CD4-positive, alpha-beta T cell treated with Interleukin-21 for 1 hour (primary cell): ENCODE results near the gene MLLT3.

ENCODE experiments used
- DNase-seq: peaks from one replicate; pipeline ENCODE4 v3.0.0-alpha.2; 2020

The MLLT3 gene

GRCh38 chr9:20472342-20473045 lies 149.8 kb downstream of the MLLT3 start:
- no peak for DNase-seq

- no peak for DNase-seq
These were observed 155.8 kb downstream of the MLLT3 start for GRCh38 chr9:20466328-20467008.

- DNase-seq = no peak
These were observed 158.1 kb downstream of the MLLT3 start for GRCh38 chr9:20464242-20464641.

GRCh38 chr9:20463823-20464222 lies 158.5 kb downstream of the MLLT3 start:
- DNase-seq = no peak

DNA sequence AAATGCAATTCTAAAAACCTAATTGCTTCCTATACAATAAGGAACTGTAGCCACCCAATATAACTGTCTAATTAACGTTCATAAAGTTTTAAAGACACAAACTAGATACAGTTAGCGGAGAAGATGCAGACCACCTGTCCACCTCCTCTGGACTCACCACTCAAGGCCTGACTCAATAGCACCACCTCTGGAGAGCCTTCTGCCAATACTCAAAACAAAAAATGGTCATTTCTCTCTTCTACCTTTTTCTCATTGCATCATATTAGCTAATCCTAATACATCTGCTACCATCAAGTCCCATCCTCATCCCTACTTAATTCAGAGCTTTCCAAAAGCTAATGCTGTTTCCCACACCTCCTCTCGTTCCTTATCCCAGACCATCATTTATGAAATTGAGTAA lies 159.9 kb downstream of the MLLT3 start:
- DNase-seq = no peak

DNA sequence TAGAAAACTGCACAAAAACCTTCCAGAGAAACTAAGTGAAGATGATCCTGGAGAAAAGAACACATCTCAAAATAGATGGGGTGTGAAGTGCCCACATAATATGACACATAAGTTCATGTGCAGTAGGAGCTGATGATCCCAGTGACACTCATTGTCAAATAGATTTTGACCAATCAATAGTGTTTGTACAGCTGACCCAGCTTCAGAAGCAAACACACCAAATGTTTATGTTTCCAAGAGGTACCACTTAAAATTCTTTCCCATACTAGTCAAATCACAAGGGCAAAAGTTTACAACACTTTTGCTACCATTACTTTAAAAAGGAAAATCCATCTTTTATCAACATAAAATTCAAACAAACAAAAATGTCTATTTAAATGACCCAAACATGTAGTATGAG lies 175.0 kb downstream of the MLLT3 start:
- no peak for DNase-seq

DNA sequence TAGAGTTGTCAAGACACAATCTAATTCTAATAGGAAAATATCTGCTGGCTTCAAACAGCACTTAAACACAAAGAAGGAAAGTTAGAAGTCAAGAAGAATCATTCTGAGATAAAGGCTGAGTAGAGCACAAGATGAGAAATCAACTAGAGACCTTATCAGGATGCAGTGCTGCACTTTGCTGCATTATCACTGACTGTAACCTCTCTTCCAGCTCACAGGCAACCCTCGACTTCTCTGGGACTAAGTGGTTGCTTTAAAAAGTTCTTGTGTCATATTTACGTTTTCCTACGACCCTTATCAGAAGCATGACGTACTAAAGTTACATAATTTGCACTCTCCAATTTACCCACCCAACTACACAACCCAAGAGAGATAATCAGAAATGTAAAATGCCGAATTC lies 176.1 kb downstream of the MLLT3 start:
- no peak for DNase-seq

DNA sequence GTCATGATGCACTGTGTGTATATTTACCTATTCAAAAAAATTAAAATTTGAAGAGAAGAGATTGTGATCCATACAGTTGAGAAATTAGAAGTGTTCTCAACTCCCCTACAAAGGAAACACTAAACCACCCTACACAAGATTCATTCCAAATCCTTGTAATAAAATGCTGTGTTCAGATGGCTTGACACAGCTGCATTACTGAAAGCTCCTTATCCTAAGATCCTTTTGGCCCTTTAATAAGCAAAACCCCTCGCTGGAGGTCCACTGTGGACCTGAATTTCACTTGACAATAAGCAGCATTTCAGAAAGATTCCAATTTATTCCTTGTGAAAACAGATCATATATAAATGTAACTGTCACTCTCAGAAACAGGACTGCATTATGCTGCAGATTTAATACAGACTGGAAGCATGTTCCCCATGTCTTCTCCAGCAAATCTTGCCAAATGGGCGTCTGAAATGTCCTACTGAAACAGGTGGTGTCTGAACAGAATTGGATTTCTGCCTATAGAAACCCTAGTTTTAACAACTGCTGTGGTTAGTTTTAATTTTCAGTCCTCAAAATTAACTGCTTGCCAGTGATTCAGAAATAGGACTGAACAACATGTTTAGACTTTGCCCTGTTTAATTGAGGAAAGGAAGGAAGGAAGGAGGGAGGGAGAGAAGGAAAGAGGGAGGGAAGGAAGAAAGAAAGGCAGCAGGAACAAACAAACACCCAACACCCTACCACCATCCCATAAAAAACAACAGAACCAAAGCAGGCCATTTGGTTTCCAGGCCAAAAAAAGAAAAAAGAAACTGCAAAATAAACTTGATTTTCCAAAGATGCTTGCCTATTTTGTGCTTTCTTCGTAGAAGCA lies 179.6 kb downstream of the MLLT3 start:
- no peak for DNase-seq

DNA sequence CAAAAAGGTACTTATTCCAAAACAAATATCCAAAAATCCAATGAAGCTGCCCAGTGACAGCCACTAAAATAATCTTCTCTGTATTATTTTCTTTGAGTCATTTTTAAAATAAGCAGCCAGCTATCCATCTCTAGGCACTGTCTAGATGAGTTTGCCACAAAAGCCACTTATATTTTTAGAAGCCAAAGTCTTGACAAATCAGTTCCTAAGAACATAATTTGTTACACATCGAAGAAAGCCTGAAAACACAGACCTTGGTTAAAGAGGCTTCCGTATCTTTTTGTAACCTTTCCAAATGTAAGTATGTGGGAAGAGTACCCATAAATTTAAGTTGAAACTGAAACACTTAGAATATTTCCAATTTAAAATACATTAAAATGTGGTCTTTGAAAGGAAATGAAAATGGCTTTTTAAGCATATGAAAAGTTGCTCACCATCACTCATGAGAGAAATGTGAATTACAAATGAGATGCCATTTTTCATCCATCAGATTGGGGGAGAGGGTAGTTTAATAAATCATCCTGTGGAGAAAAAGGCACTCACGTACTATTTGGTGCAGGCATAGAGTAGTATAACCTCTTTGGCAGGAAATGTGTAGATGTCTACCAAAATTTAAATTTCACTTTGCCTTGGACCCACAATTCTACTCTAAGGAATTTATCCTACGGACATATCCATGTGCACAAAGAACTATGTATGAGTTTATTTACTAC lies 180.4 kb downstream of the MLLT3 start:
- DNase-seq = no peak

DNA sequence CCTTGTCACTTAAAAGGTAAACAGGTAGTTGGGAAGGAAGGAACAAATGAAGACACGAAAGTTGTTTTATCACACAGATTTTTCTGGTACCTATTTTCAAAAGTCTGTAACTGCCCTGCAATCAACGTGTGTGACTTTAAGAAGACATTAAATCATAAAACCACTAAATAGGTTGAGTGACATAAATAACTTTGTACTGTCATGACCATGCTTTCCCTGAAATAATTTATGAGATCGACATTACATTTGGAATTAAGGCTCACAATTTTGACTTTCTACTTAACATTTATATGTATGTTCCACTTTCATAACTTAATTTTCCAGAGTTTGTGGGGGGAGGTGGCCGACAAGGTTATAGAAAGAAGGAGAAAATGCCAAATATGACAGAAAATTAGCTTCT lies 181.1 kb downstream of the MLLT3 start:
- no peak for DNase-seq

DNA sequence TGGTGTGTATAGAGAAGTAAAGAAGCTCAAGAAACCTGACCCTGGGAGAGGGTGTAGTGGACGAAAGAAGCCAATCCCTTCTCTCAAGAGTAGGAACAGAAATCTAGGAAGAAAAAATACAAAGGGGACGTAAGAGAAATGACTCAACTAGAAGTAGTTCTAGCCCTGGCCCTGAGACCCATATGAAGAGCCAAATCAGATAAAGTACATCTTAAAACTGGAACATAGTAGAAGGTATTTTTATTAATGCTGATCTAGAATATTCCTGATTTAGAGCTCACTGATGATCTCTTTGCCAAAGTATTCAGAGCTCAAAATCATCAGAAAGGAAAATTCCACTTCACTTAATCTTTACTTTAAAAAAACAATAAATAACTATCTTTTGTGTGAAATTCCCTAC lies 184.8 kb downstream of the MLLT3 start:
- no peak for DNase-seq

DNA sequence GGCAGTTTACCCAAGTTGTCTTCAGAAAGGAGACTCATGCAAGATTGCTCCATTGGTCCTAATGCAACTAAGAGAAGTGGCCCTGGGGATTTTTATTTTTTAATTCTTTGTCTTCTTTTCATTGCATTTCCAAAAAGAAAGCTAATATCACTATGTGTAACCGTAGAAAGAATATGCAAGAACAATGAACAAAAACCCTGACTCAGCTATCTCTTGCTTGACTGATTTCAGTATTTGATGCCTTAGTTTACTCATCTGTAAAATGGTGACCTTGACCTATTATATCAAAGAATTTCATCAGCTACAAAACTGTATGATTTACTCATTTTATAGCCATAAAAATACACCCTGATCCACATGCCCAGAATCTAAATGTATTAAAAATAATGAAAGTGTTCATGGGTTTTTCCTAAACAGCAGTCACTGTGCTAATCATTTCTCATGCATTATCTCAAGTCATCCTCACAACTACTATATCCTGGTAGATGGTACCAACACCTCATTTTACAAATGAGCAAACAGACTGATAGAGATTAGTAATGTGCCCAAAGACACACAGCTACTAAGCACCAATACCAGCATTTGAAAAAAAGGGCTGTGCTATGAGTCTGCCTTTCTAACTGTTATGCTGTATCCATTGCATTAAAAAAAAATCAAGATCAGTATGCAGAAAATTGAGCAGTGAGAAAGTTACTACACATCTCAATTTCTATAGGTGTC lies 185.7 kb downstream of the MLLT3 start:
- DNase-seq = no peak

DNA sequence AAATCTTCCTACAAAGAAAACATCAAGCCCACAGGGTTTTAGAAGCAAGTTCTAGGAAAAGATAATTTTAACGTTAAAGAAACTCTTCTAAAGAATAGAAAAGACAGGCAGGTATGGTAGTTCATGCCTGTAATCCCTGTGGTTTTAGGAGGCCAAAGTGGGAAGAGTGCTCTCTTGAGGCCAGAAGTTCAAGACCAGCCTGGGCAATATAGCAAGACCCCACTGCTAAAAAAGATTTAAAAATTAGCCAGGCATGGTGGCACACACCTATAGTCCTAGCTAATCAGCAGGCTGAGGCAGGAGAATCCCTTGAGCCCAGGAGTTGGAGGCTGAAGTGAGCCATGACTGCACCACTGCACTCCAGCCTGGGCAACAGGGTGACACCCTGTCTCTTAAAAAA lies 193.3 kb downstream of the MLLT3 start:
- DNase-seq = no peak

- no peak for DNase-seq
These were observed 194.9 kb downstream of the MLLT3 start for GRCh38 chr9:20427359-20427758.

DNA sequence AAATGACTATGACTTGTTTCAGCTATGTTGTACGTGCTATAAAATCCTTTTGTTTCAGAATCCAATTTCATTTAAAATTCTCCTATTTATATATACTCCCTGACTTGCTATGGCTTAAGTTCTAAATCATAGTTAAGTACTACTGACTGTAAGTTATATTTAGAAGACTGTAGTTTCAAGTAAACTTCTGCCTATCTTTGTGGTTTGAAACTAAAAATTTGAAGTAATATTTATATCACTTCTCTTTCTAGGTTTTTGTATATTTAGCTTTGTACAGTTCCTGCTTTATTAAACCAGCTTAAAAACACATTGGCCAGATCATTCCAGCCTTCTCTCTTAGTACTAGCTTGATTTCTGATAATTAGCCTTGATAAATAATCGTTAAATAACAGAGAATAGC lies 196.3 kb downstream of the MLLT3 start:
- DNase-seq = no peak

DNA sequence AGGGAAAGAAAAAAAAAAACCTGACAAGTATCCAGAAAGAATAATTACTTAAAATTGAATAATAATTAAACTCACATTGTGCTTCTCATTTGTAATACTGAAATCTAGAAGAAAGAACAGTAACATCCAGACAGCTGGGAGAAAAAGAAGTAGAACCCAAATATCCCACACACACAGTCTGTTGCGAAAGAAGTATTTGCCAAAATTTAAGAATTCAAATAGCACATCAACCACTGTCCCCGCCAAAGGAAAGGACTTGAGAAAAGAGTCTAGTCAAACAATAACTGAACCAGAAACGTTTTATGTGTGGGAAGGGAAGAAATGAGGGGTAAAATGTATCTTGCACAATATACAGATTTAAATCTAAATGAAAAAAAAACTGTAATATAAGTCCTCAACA lies 202.8 kb downstream of the MLLT3 start:
- no peak for DNase-seq

- no peak for DNase-seq
These were observed 203.8 kb downstream of the MLLT3 start for GRCh38 chr9:20418485-20418884.

GRCh38 chr9:20417373-20418080 lies 204.8 kb downstream of the MLLT3 start:
- DNase-seq = no peak

- no peak for DNase-seq
These were observed 208.1 kb downstream of the MLLT3 start for GRCh38 chr9:20414150-20414549.

DNA sequence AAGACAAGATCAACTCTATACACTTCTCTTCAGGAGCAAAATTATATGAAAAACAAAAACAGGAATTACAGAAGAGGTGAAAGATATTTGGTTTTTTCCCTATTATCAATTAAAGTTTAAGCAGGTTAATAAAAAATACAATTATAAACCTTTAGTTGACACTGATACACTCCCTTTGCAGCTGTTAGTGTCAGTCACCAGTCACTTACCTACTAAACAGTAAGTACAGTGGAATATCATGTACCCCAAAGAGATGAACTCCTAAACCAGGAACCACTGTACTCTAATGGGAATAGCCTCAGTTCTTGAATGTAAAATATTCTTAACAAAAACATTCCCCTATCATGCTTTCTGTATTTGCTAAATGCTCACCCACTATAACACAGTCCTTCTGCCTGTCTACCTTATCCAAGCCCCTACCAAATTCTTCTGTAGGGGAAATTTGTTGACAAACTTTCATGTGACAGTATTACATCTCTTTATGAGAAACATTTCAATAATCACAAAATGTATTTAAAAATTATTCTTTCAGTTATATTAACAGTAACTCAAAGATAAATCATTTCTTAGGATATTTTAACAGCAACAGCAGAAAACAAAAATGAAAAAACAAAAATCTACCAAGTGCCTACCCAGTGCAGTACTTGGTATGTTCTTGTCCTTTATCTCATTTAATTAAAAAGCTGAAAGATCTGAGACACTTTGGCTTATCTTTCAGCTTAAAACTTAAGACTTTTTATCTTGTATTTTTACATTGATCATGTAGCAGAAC lies 212.8 kb downstream of the MLLT3 start:
- DNase-seq = no peak

DNA sequence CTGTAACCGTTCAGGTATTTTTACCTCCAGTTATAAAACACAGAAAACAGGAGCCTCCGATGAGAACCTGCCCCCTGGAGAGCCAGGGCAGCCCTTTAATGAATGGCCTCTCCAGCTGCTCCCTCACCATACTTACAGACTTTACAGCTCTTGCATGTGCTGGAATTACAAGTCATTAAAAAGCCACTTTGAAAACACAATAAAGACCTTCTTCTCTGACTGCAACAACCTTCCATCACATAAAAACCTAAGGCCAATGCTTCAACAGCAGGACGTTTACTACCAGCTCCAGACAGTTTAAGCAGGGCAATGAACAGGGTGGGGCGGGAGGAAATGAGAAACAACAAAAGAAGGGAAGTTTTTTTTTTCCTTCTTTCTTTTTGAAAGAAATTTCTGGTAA lies 213.8 kb downstream of the MLLT3 start:
- no peak for DNase-seq
